Mesendoderm (in vitro differentiated cells): ENCODE measurements around the gene TRIP13.
"Not testable (repeated sequence)": the region's sequence is repeated elsewhere in the genome, so short reads cannot be mapped to it uniquely, and the experiment has no call there.

Experiments
- DNase-seq: peaks from one replicate; pipeline ENCODE4 v3.0.0; 2013
- H2AK5ac ChIP-seq: 2 replicates; pipeline ENCODE4 v1.6.1; 2013; ENCODE audit warnings: low read length, inconsistent platforms
- H2BK120ac ChIP-seq: 2 replicates; pipeline ENCODE4 v1.6.1; 2013; ENCODE audit warnings: low read depth, mild to moderate bottlenecking, low read length, moderate library complexity, mixed read lengths
- H2BK15ac ChIP-seq: replicated peaks from 2 replicates; pipeline ENCODE4 v1.6.1; 2013; ENCODE audit warnings: low read depth, mild to moderate bottlenecking, moderate library complexity
- H2BK5ac ChIP-seq: 2 replicates; pipeline ENCODE4 v1.6.1; 2013; ENCODE audit warnings: low read length, inconsistent platforms
- H3K18ac ChIP-seq: 2 replicates; pipeline ENCODE4 v1.6.1; 2013; ENCODE audit warnings: mild to moderate bottlenecking, low read length, mixed read lengths
- H3K23ac ChIP-seq: one replicate; pipeline ENCODE4 v1.6.1; 2013; ENCODE audit warnings: low read length
- H3K27ac ChIP-seq: 2 replicates; pipeline ENCODE4 v1.5.1; 2013; ENCODE audit warnings: low read depth, mild to moderate bottlenecking, inconsistent platforms, low read length, moderate library complexity
- H3K27me3 ChIP-seq: 2 replicates; pipeline ENCODE4 v1.6.1; 2013; ENCODE audit warnings: low read length, control low read depth, mild to moderate bottlenecking, inconsistent platforms; ENCODE audit not compliant: insufficient read depth, poor library complexity
- H3K36me3 ChIP-seq: 2 replicates; pipeline ENCODE4 v1.6.1; 2013; ENCODE audit warnings: low read length, inconsistent platforms; ENCODE audit not compliant: control insufficient read depth, insufficient read depth
- H3K4ac ChIP-seq: one replicate; pipeline ENCODE4 v1.6.1; 2013; ENCODE audit warnings: low read depth, mild to moderate bottlenecking, low read length, moderate library complexity
- H3K4me1 ChIP-seq: 2 replicates; pipeline ENCODE4 v1.6.1; 2013; ENCODE audit warnings: low read depth, low read length, inconsistent platforms; ENCODE audit not compliant: control insufficient read depth
- H3K4me2 ChIP-seq: 2 replicates; pipeline ENCODE4 v1.6.1; 2013; ENCODE audit warnings: low read length
- H3K4me3 ChIP-seq: 2 replicates; pipeline ENCODE4 v1.5.1; 2013; ENCODE audit warnings: mild to moderate bottlenecking, low read length
- H3K56ac ChIP-seq: one replicate; pipeline ENCODE4 v1.6.1; 2013; ENCODE audit warnings: low read length
- H3K79me1 ChIP-seq: 2 replicates; pipeline ENCODE4 v1.6.1; 2013; ENCODE audit warnings: low read length, inconsistent platforms
- H3K79me2 ChIP-seq: 2 replicates; pipeline ENCODE4 v1.6.1; 2013; ENCODE audit warnings: mild to moderate bottlenecking, low read length; ENCODE audit not compliant: control insufficient read depth, insufficient read depth
- H3K9ac ChIP-seq: 2 replicates; pipeline ENCODE4 v1.6.1; 2013; ENCODE audit warnings: low read length, inconsistent platforms
- H4K5ac ChIP-seq: one replicate; pipeline ENCODE4 v1.6.1; 2013; ENCODE audit warnings: low read length
- H4K8ac ChIP-seq: one replicate; pipeline ENCODE4 v1.6.1; 2013; ENCODE audit warnings: low read depth, mild to moderate bottlenecking, control low read depth, low read length, moderate library complexity
- WGBS: extraction: QIAGEN DNeasy Blood & Tissue Kit; methylation state at CpG from one replicate; pipeline ENCODE4 v1.1.7; 2013; ENCODE audit warnings: low lambda C conversion rate, missing lambda C conversion rate; ENCODE audit not compliant: insufficient coverage; ENCODE audit errors: extremely low coverage; 5-methylcytosine and 5-hydroxymethylcytosine counted together

Gene TRIP13

DNA sequence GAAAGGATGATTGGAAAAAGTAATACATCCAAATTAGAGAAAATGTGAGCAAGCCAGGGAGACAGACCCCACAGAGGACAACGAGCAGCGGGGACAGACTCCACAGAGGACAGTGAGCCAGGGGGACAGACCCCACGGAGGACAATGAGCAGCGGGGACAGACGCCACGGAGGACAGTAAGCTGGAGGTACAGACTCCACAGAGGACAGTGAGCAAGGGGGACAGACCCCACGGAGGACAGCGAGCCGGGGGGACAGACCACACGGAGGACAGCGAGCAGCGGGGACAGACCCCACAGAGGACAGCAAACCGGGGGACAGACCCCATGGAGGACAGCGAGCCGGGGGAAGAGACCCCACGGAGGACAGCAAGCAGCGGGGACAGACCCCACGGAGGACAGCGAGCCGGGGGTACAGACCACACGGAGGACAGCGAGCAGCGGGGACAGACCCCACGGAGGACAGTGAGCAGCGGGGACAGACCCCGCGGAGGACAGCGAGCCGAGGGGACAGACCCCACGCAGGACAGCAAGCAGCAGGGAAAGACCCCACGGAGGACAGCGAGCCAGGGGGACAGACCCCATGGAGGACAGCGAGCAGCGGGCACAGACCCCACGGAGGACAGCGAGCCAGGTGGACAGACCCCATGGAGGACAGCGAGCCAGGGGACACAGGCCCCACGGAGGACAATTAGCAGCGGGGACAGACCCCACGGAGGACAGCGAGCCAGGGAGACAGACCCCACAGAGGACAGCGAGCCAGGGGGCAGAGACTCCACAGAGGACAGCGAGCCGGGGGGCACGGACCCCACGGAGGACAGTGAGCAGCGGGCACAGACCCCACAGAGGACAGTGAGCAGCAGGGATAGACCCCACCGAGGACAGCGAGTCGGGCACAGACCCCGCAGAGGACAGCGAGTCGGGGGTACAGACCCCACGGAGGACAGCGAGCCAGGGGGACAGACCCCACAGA is 40.0 kb upstream of the TRIP13 start:
- H3K9ac ChIP-seq: no peak overlapping the region
- no peak overlapping the region for H3K56ac ChIP-seq
- no peak overlapping the region for H2BK5ac ChIP-seq
- no peak overlapping the region for H3K27ac ChIP-seq
- no peak overlapping the region for H3K18ac ChIP-seq
- H3K27me3 ChIP-seq: no peaks in the 10 kb centered on the region
- no peak overlapping the region for H2AK5ac ChIP-seq
- H4K5ac ChIP-seq: no peak overlapping the region
- DNase-seq: no peak
- no peak overlapping the region for H2BK120ac ChIP-seq
- no peaks in the 10 kb centered on the region for H3K79me2 ChIP-seq
- no peak overlapping the region for H3K4ac ChIP-seq
- H3K4me1 ChIP-seq: no peaks in the 10 kb centered on the region
- no peak overlapping the region for H3K23ac ChIP-seq
- H2BK15ac ChIP-seq: no peak overlapping the region
- H4K8ac ChIP-seq: no peak overlapping the region
- H3K4me2 ChIP-seq: no peak overlapping the region
- no peaks in the 10 kb centered on the region for H3K79me1 ChIP-seq
- H3K4me3 ChIP-seq: no peak overlapping the region
- WGBS: no CpG with 5 or more reads among the region's 55 CpGs
- H3K36me3 ChIP-seq: no peaks in the 10 kb centered on the region

DNA sequence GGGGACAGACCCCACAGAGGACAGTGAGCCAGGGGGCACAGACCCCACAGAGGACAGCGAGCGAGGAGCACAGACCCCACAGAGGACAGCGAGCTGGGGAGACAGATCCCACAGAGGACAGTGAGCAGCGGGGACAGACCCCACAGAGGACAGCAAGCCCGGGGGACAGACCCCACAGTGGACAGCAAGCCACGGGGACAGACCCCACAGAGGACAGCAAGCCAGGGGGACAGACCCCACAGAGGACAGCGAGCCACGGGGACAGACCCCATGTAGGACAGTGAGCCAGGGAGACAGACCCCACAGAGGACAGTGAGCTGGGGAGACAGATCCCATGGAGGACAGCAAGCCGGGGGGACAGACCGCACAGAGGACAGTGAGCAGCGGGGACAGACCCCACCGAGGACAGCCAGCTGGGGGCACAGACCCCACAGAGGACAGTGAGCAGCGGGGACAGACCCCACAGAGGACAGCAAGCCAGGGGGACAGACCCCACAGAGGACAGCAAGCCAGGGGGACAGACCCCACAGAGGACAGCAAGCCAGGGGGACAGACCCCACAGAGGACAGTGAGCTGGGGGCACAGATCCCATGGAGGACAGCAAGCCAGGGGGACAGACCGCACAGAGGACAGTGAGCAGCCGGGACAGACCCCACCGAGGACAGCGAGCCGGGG is 39.1 kb upstream of the TRIP13 start:
- H3K27ac ChIP-seq, H3K4me2 ChIP-seq, H3K18ac ChIP-seq, H3K27me3 ChIP-seq, H4K5ac ChIP-seq, H3K4ac ChIP-seq, H3K23ac ChIP-seq, H2BK5ac ChIP-seq, H2BK15ac ChIP-seq, H3K56ac ChIP-seq, H3K9ac ChIP-seq, H2BK120ac ChIP-seq, H3K36me3 ChIP-seq, DNase-seq, H3K4me3 ChIP-seq, H3K79me2 ChIP-seq, H3K4me1 ChIP-seq, H3K79me1 ChIP-seq, H4K8ac ChIP-seq, H2AK5ac ChIP-seq: not testable (repeated sequence)
- WGBS: no CpG with 5 or more reads among the region's 18 CpGs

DNA sequence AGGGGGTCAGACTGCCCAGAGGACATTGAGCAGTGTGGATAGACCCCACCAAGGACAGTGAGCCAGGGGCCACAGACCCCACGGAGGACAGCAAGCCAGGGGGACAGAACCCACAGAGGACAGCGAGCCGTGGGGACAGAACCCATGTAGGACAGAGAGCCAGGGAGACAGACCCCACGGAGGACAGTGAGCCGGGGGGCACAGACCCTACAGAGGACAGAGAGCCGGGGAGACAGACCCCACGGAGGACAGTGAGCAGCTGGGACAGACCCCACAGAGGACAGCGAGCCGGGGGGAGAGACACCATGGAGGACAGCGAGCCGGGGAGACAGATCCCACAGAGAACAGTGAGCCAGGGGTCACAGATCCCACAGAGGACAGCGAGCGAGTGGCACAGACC is 38.5 kb upstream of the TRIP13 start:
- Histone ChIP-seq H4K8ac (no peak overlapping the region), H3K9ac (no peak overlapping the region), H4K5ac (no peak overlapping the region), H2BK120ac (no peak overlapping the region), H3K4ac (no peak overlapping the region), H2BK15ac (no peak overlapping the region), H3K56ac (no peak overlapping the region), H3K18ac (no peak overlapping the region), H3K79me1 (no peaks in the 10 kb centered on the region), H3K79me2 (no peaks in the 10 kb centered on the region), H3K27me3 (no peaks in the 10 kb centered on the region), H3K4me1 (no peaks in the 10 kb centered on the region), H3K23ac (no peak overlapping the region), H3K36me3 (no peaks in the 10 kb centered on the region), H2AK5ac (no peak overlapping the region), H2BK5ac (no peak overlapping the region), H3K4me3 (no peak overlapping the region), H3K4me2 (no peak overlapping the region), H3K27ac (no peak overlapping the region)
- no CpG with 5 or more reads among the region's 13 CpGs for WGBS
- DNase-seq: no peak

DNA sequence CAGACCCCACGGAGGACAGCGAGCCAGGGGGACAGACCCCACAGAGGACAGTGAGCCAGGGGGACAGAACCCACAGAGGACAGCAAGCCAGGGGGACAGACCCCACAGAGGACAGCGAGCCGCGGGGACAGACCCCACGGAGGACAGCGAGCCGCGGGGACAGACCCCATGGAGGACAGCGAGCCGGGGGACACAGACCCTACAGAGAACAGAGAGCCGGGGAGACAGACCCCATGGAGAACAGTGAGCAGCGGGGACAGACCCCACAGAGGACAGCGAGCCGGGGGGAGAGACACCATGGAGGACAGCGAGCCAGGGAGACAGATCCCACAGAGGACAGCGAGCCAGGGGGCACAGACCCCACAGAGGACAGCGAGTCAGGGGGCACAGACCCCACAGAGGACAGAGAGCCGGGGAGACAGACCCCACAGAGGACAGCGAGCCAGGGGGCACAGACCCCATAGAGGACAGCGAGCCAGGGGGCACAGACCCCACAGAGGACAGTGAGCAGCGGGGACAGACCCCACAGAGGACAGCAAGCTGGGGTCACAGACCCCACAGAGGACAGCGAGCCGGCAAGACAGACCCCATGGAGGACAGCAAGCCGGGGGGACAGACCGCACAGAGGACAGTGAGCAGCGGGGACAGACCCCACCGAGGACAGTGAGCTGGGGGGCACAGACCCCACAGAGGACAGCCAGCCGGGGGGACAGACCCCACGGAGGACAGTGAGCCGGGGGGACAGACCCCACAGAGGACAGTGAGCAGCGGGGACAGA is 37.5 kb upstream of the TRIP13 start:
- H2BK5ac ChIP-seq: no peak overlapping the region
- no peak overlapping the region for H4K5ac ChIP-seq
- no peak overlapping the region for H4K8ac ChIP-seq
- no peak overlapping the region for H3K4ac ChIP-seq
- no peak overlapping the region for H2AK5ac ChIP-seq
- H2BK15ac ChIP-seq: no peak overlapping the region
- H3K36me3 ChIP-seq: no peaks in the 10 kb centered on the region
- H3K18ac ChIP-seq: no peak overlapping the region
- H3K23ac ChIP-seq: no peak overlapping the region
- H3K4me1 ChIP-seq: no peaks in the 10 kb centered on the region
- no peak overlapping the region for H3K4me3 ChIP-seq
- no CpG with 5 or more reads among the region's 32 CpGs for WGBS
- no peaks in the 10 kb centered on the region for H3K79me2 ChIP-seq
- no peak for DNase-seq
- no peak overlapping the region for H3K4me2 ChIP-seq
- H3K27ac ChIP-seq: no peak overlapping the region
- H2BK120ac ChIP-seq: no peak overlapping the region
- no peak overlapping the region for H3K56ac ChIP-seq
- no peaks in the 10 kb centered on the region for H3K79me1 ChIP-seq
- no peak overlapping the region for H3K9ac ChIP-seq
- H3K27me3 ChIP-seq: no peaks in the 10 kb centered on the region

DNA sequence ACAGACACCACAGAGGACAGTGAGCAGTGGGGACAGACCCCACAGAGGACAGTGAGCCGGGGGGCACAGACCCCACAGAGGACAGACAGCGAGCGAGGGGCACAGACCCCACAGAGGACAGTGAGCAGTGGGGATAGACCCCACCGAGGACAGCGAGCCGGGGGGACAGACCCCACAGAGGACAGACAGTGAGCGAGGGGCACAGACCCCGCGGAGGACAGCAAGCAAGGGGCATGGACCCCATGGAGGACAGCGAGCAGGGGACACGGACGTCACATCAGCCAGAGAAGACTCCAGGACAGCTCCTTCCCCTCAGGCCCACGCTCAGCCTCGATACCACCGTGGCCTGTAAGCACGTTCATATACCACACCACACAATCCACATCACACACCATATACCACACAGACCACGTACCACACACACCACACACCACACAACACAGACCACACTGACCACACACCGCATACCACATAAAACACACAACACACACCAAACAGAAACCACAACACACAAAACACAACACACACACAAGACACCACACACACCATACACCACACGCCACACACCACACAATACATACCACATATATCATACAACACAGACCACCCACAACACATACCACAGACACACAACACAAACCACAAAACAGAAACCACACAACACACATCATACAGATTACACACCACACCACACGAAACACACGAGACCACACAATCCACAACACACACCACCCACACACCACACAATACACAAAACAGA is 36.7 kb upstream of the TRIP13 start:
- Histone ChIP-seq H2BK120ac (no peak overlapping the region), H3K4me2 (no peak overlapping the region), H3K56ac (no peak overlapping the region), H3K4ac (no peak overlapping the region), H3K36me3 (no peaks in the 10 kb centered on the region), H3K9ac (no peak overlapping the region), H3K4me1 (no peaks in the 10 kb centered on the region), H2AK5ac (no peak overlapping the region), H3K79me2 (no peaks in the 10 kb centered on the region), H3K23ac (no peak overlapping the region), H2BK5ac (no peak overlapping the region), H3K27me3 (no peaks in the 10 kb centered on the region), H4K5ac (no peak overlapping the region), H3K18ac (no peak overlapping the region), H4K8ac (no peak overlapping the region), H2BK15ac (no peak overlapping the region), H3K27ac (no peak overlapping the region), H3K4me3 (no peak overlapping the region), H3K79me1 (no peaks in the 10 kb centered on the region)
- WGBS: 100% methylated on average over 2 of the region's 21 CpGs
- DNase-seq: peak; percentile 43
